Measurements from ENCODE around the gene BNC1.

GRCh38 chr15:83225449-83225848 is 59.0 kb downstream of the BNC1 start:
- TF ChIP-seq EZH2 (IDR thresholded peaks at IDR 0.05; ENCODE audit: borderline replicate concordance) (no peak), CTCF (IDR thresholded peaks at IDR 0.05; ENCODE audit: poor library complexity) (no peak), EZH2phosphoT487 (IDR thresholded peaks at IDR 0.05; ENCODE audit: low read depth, severe bottlenecking, unreplicated experiment) (no peak)

All from hepatocyte (in vitro differentiated cells).